Endothelial cell (in vitro differentiated cells): Measurements from ENCODE around the gene TBRG4. TPM values are rescaled to one million over a fixed set of nuclear protein-coding genes. Genes with fewer than 3 reads are reported as not detected.

Source experiments
- DNase-seq: peaks from one replicate; pipeline ENCODE4 v3.0.0; 2021; ENCODE audit warnings: low spot score
- H3K27ac Mint-ChIP-seq: one replicate; pipeline ENCODE4 v1.8.0; 2021; ENCODE audit warnings: mixed read lengths, inconsistent platforms; ENCODE audit not compliant: unreplicated experiment
- H3K27me3 Mint-ChIP-seq: one replicate; pipeline ENCODE4 v1.8.0; 2021; ENCODE audit warnings: mild to moderate bottlenecking, moderate library complexity, mixed read lengths, inconsistent platforms; ENCODE audit not compliant: unreplicated experiment
- H3K36me3 Mint-ChIP-seq: one replicate; pipeline ENCODE4 v1.8.0; 2021; ENCODE audit warnings: mild to moderate bottlenecking, low read depth, mixed read lengths, inconsistent platforms; ENCODE audit not compliant: unreplicated experiment
- H3K4me1 Mint-ChIP-seq: one replicate; pipeline ENCODE4 v1.8.0; 2021; ENCODE audit warnings: mild to moderate bottlenecking, mixed read lengths, inconsistent platforms; ENCODE audit not compliant: unreplicated experiment
- H3K4me3 Mint-ChIP-seq: one replicate; pipeline ENCODE4 v1.8.0; 2021; ENCODE audit warnings: mild to moderate bottlenecking, mixed read lengths, inconsistent platforms; ENCODE audit not compliant: unreplicated experiment
- H3K9me3 Mint-ChIP-seq: one replicate; pipeline ENCODE4 v1.8.0; 2021; ENCODE audit warnings: mixed read lengths, inconsistent platforms; ENCODE audit not compliant: unreplicated experiment
- total RNA-seq: library from RNA; stranded (reverse); fragmentation: NEBNext Ultra II Directional; extraction: Animal tissue kit (Norgen Biotek cat#: 25700); gene quantifications from one replicate; pipeline ENCODE4 v1.2.1, GENCODE V29; 2021; ENCODE audit not compliant: unreplicated experiment
- TF ChIP-seq, protein P1 (sequence below): fragments of 200-600 bp; sonication (generic); IDR thresholded peaks from one replicate; pipeline ENCODE4 v1.5.0; 2021; ENCODE audit warnings: antibody characterized with exemption; ENCODE audit not compliant: unreplicated experiment

Gene TBRG4
- total RNA-seq, 1 donor from 2014 or later = 48.1 TPM

DNA sequence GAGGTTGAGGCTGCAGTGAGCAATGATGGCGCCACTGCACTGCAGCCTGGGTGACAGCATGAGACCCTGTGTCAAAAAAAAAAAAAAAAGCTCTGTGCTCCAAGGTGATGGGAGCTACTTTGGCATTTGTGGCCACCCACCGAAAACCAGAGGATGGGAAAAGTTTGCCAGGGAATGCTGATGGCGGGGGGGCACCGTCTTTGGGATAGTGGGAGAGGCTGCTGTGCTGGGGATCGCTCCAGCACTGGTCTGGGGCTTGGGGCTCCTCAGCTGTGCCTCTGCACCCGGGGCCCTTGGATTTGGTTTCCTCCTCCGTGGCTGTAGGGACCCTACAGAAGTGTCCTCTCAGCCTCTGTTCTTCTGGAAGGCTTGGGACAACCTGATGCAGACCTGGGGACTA lies 34.4 kb upstream of the TBRG4 start:
- H3K27me3 Mint-ChIP-seq = peaks cover 7% of the 10 kb centered on the region
- H3K9me3 Mint-ChIP-seq = no peaks in the 10 kb centered on the region
- TF ChIP-seq, protein P1, sequence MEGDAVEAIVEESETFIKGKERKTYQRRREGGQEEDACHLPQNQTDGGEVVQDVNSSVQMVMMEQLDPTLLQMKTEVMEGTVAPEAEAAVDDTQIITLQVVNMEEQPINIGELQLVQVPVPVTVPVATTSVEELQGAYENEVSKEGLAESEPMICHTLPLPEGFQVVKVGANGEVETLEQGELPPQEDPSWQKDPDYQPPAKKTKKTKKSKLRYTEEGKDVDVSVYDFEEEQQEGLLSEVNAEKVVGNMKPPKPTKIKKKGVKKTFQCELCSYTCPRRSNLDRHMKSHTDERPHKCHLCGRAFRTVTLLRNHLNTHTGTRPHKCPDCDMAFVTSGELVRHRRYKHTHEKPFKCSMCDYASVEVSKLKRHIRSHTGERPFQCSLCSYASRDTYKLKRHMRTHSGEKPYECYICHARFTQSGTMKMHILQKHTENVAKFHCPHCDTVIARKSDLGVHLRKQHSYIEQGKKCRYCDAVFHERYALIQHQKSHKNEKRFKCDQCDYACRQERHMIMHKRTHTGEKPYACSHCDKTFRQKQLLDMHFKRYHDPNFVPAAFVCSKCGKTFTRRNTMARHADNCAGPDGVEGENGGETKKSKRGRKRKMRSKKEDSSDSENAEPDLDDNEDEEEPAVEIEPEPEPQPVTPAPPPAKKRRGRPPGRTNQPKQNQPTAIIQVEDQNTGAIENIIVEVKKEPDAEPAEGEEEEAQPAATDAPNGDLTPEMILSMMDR = no peak
- no peak for DNase-seq
- no peak overlapping the region for H3K27ac Mint-ChIP-seq
- no peak overlapping the region for H3K4me3 Mint-ChIP-seq
- H3K36me3 Mint-ChIP-seq = no peaks in the 10 kb centered on the region
- H3K4me1 Mint-ChIP-seq = peaks cover 5% of the 10 kb centered on the region

DNA sequence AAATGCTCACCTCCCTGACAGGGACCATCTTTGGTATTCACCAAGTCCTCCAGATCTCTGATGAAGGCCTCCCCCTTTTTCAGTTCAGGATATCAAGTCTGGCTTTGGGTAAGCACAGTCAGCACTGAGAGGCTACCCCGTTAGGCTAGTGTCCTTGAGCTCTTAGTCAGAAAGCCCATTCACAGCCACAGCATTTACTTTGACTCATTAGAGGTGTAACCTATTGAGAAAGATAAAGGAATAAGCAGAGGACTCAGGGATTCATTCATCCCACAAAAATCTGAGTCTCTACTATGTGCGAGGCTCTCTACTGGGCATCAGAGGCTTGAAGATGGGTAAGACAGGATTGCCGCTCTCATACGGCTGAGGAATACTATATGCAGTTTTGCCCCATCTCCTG lies 32.1 kb upstream of the TBRG4 start:
- Mint-ChIP-seq H3K9me3 (no peaks in the 10 kb centered on the region), H3K4me3 (no peak overlapping the region), H3K27me3 (peaks cover 5% of the 10 kb centered on the region), H3K27ac (no peak overlapping the region), H3K4me1 (peaks cover 14% of the 10 kb centered on the region), H3K36me3 (no peaks in the 10 kb centered on the region)
- TF ChIP-seq, protein P1 = no peak
- DNase-seq = no peak

DNA sequence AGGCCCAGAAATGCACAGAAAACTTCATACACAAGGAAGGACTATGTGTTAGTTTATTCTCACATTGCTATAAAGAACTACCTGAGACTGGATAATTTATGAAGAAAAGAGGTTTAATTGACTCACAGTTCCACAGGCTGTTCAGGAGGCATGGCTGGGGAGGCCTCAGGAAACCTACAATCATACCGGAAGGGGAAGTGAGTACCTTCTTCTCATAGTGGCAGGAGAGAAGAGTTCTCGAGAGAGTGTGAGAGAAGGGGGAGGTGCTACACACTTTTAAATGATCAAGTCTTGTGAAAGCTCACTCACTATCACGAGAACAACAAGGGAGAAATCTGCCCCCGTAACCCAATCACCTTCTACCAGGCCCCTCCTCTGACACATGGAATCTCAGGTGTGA lies 29.3 kb upstream of the TBRG4 start:
- Mint-ChIP-seq H3K4me3 (no peak overlapping the region), H3K9me3 (no peaks in the 10 kb centered on the region), H3K36me3 (no peaks in the 10 kb centered on the region), H3K27me3 (peaks cover 2% of the 10 kb centered on the region), H3K4me1 (peaks cover 14% of the 10 kb centered on the region), H3K27ac (no peak overlapping the region)
- DNase-seq = no peak
- TF ChIP-seq, protein P1 = no peak

DNA sequence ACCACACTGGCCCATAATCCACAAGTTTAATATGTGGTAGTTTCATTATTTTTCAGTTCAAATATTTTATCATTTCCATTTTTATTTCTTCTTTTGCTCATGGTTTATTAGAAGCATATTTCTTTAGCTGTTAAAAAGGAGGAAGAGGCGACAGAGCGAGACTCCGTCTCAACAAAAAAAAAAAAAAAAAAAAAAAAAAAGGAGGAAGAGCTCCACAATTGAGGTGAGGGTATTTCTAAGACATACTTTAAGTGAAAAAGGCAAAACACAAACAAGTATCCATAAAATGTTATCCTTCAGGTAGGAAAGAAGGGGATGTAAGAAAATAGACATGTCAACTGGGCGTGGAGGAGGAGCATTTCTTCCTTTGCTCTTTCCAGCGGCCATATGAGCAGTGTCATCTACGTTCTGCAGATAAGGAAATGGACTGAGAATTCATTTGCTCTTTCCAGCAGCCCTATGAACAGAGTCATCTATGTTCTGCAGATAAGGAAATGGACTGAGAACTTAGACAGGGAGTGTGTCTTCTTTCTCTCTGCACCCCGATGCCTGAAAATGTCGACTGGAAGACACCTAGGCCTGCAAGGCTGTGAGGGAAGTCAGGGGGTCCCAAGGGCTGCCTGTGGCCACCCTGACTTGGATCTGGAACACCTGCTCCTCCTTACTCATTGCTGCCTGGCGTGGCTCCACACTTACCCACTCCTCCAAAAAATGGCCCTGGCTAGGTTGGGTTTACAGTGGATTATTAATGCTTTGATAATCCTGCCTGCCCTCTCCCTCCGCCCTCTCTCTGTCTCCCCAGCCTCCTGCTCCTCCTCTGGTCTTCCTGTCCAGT lies 27.2 kb upstream of the TBRG4 start:
- H3K9me3 Mint-ChIP-seq = no peaks in the 10 kb centered on the region
- H3K27me3 Mint-ChIP-seq = peaks cover 6% of the 10 kb centered on the region
- DNase-seq = no peak
- H3K4me1 Mint-ChIP-seq = peaks cover 9% of the 10 kb centered on the region
- TF ChIP-seq, protein P1 = no peak
- no peak overlapping the region for H3K4me3 Mint-ChIP-seq
- H3K36me3 Mint-ChIP-seq = no peaks in the 10 kb centered on the region
- no peak overlapping the region for H3K27ac Mint-ChIP-seq
